K562 (cell line): ENCODE data around the gene ACAP3. TPM values are rescaled to one million over a fixed set of nuclear protein-coding genes. Genes with fewer than 3 reads are reported as not detected.

Experiments used
- ATAC-seq: fragments of 200-7000 bp; cut with Tn5 transposase; 3 replicates; pipeline ENCODE4 v1.9.1; 2020; ENCODE audit warnings: moderate library complexity
- BruUV-seq: library from RNA; stranded (reverse); fragments of 400-500 nt; replicated peaks from 2 replicates; lab custom pipeline; 2021; lab: Mats Ljungman, UMichigan
- CTCF ChIA-PET: fragments of 300-600 bp; formaldehyde crosslinking; extraction: SDS; loops from one replicate; lab custom pipeline; 2021; ENCODE audit warnings: low intra/inter-chr PET ratio; lab: Yijun Ruan, JAX
- POLR2A ChIA-PET: fragments of 300-600, 350-650 bp; sonication (Branson Sonifier 250); formaldehyde crosslinking; extraction: SDS; loops from one replicate; lab custom pipeline; 2021; ENCODE audit warnings: antibody characterized with exemption, inconsistent platforms; lab: Yijun Ruan, JAX
- DNase-seq, 4 experiments: peaks; one replicate each; pipeline versions ENCODE4 v3.0.0 to v3.0.0-alpha.2; 2011 to 2018; ENCODE audit warnings: low spot score in 3 of 4, mixed read lengths in 3 of 4; ENCODE audit errors: extremely low read depth in 1 of 4
- FAIRE-seq: peaks from 2 replicates; lab custom pipeline; 2011; peaks lifted over from hg19 to GRCh38; lab: Jason Lieb, UNC
- H2AFZ ChIP-seq: 2 replicates; pipeline ENCODE4 v1.6.0; 2011; ENCODE audit warnings: low read depth, low read length, control low read depth, inconsistent platforms
- H3K27ac ChIP-seq: fragments of 200-600 bp; 3 replicates; pipeline ENCODE4 v1.8.0; 2011; ENCODE audit warnings: low read depth, mild to moderate bottlenecking, control low read depth, inconsistent platforms, low read length, moderate library complexity, mixed read lengths; ENCODE audit errors: extremely low read depth
- H3K27me3 ChIP-seq, 2 experiments: fragments of 300-600 bp in 1 of 2; 2 replicates in 1 of 2; 3 replicates in 1 of 2; pipeline versions ENCODE4 v1.6.0 to v1.8.0; 2011; ENCODE audit warnings: inconsistent platforms in 2 of 2, low read length in 2 of 2, mild to moderate bottlenecking in 1 of 2, mixed read lengths in 1 of 2, moderate library complexity in 1 of 2; ENCODE audit not compliant: control insufficient read depth in 2 of 2, insufficient read depth in 2 of 2
- H3K36me3 ChIP-seq: fragments of 300-600 bp; 3 replicates; pipeline ENCODE4 v1.8.0; 2011; ENCODE audit warnings: mild to moderate bottlenecking, low read length, inconsistent platforms; ENCODE audit not compliant: control insufficient read depth, insufficient read depth
- H3K4me1 ChIP-seq, 2 experiments: fragments of 200-600 bp in 1 of 2; replicated peaks in 1 of 2; 2 replicates in 1 of 2; 3 replicates in 1 of 2; pipeline versions ENCODE4 v1.5.1 to v1.8.0; 2011; ENCODE audit warnings: inconsistent platforms in 2 of 2, low read length in 2 of 2, mild to moderate bottlenecking in 1 of 2, mixed read lengths in 1 of 2, moderate library complexity in 1 of 2; ENCODE audit not compliant: control insufficient read depth in 2 of 2, insufficient read depth in 2 of 2
- H3K4me2 ChIP-seq: 2 replicates; pipeline ENCODE4 v1.6.1; 2011; ENCODE audit warnings: low read length, control low read depth, inconsistent platforms, mixed read lengths; ENCODE audit not compliant: insufficient read depth
- H3K4me3 ChIP-seq: fragments of 200-600 bp; sonication (generic), shearing (Covaris generic); 2 replicates; pipeline ENCODE4 v1.5.1; 2016; ENCODE audit warnings: control low read depth, inconsistent platforms
- H3K79me2 ChIP-seq: fragments of 200-600 bp; 3 replicates; pipeline ENCODE4 v1.8.0; 2011; ENCODE audit warnings: low read length, inconsistent platforms; ENCODE audit not compliant: control insufficient read depth, insufficient read depth
- H3K9ac ChIP-seq, 2 experiments: 2 replicates each; pipeline versions ENCODE4 v1.6.0 to v1.6.1; 2011; ENCODE audit warnings: low read depth in 2 of 2, low read length in 2 of 2, control low read depth in 1 of 2, inconsistent platforms in 1 of 2, mild to moderate bottlenecking in 1 of 2, mixed read lengths in 1 of 2; ENCODE audit not compliant: insufficient read depth in 1 of 2
- H3K9me1 ChIP-seq: one replicate; pipeline ENCODE4 v1.6.0; 2011; ENCODE audit warnings: inconsistent platforms, mild to moderate bottlenecking, low read length, moderate library complexity; ENCODE audit not compliant: control insufficient read depth, insufficient read depth
- H3K9me3 ChIP-seq: replicated peaks from 2 replicates; pipeline ENCODE4 v1.5.1; 2011; ENCODE audit warnings: low read depth, low read length, inconsistent platforms; ENCODE audit not compliant: control insufficient read depth, insufficient read depth
- H4K20me1 ChIP-seq: replicated peaks from 2 replicates; pipeline ENCODE4 v1.6.1; 2011; ENCODE audit warnings: low read length, inconsistent platforms, mixed read lengths; ENCODE audit not compliant: control insufficient read depth, insufficient read depth
- CBX8 ChIP-seq: fragments of 200-600 bp; sonication (generic); IDR thresholded peaks from 2 replicates; pipeline ENCODE4 v1.6.1; 2012; ENCODE audit warnings: borderline replicate concordance, mixed run types, low read depth, mild to moderate bottlenecking, moderate library complexity, mixed read lengths, low read length, control low read depth, inconsistent platforms; ENCODE audit not compliant: poor library complexity, severe bottlenecking; ENCODE audit errors: extremely low read depth
- FOXJ3 ChIP-seq: sonication (generic); formaldehyde crosslinking; IDR thresholded peaks from 2 replicates; pipeline ENCODE4 v1.4.0; 2020; ENCODE audit warnings: mild to moderate bottlenecking, missing genetic modification reagents
- PCBP2 ChIP-seq: fragments of 200-400 bp; formaldehyde crosslinking; IDR thresholded peaks from 2 replicates; pipeline ENCODE4 v1.6.1; 2018; ENCODE audit warnings: low read length, low read depth, mild to moderate bottlenecking, moderate library complexity; ENCODE audit not compliant: poor library complexity, severe bottlenecking
- POLR2A ChIP-seq: fragments of 450-650 bp; conservative IDR thresholded peaks from 2 replicates; pipeline ENCODE4 v1.6.1; 2016
- POLR2AphosphoS5 ChIP-seq: IDR thresholded peaks from 2 replicates; pipeline ENCODE4 v1.6.1; 2011; ENCODE audit warnings: mild to moderate bottlenecking, low read depth, low read length, moderate library complexity; ENCODE audit not compliant: control insufficient read depth, insufficient read depth
- POLR2G ChIP-seq: fragments of 200-400 bp; formaldehyde crosslinking; IDR thresholded peaks from 2 replicates; pipeline ENCODE4 v1.6.1; 2017; ENCODE audit warnings: low read depth, mild to moderate bottlenecking, antibody characterized with exemption, low read length, moderate library complexity
- RBFOX2 ChIP-seq: fragments of 200-400 bp; formaldehyde crosslinking; IDR thresholded peaks from 2 replicates; pipeline ENCODE4 v1.6.1; 2017; ENCODE audit warnings: low read depth, mild to moderate bottlenecking, low read length, moderate library complexity
- WGBS: fragments of 100-300 bp; shearing (Covaris generic); methylation state at CpG from one replicate; pipeline ENCODE4 v1.1.6; 2016; ENCODE audit warnings: low coverage, mixed read lengths; ENCODE audit not compliant: insufficient coverage; ENCODE audit errors: missing lambda C conversion rate; 5-methylcytosine and 5-hydroxymethylcytosine counted together
- in situ Hi-C: fragments of 300-500 bp; cut with MboI; formaldehyde crosslinking; loops from 4 replicates; pipeline ENCODE4 v1.15.0; 2018; ENCODE audit warnings: inconsistent platforms, mixed read lengths
- intact Hi-C: fragments of 100-400 bp; cut with micrococcal nuclease; formaldehyde crosslinking; loops from 2 replicates; pipeline ENCODE4 v1.14.2; 2022
- polyA plus RNA-seq, 8 experiments: library from polyadenylated mRNA; depleted of rRNA in 4 of 8; stranded (reverse) in 5 of 8; unstranded in 3 of 8; fragments of >200 nt; fragmentation: Nextera tagmentation in 2 of 8; fragmentation: Illumina TruSeq in 1 of 8; extraction: Ambion mirVana in 2 of 8; extraction: Trizol in 1 of 8; gene quantifications; 2 replicates each; pipeline versions ENCODE4 v1.2.1 to v1.2.3, GENCODE V29; 2011 to 2014; ENCODE audit warnings: inconsistent platforms in 1 of 8, missing spikeins in 1 of 8
- total RNA-seq, 7 experiments: library from RNA; depleted of rRNA in 6 of 7; stranded (reverse); fragments of >200 nt in 6 of 7; fragmentation: Illumina TruSeq in 2 of 7; extraction: Trizol in 2 of 7; gene quantifications; 2 replicates each; pipeline versions ENCODE4 v1.2.1 to v1.2.3, GENCODE V29; 2011 to 2021; ENCODE audit warnings: low replicate concordance in 1 of 7

ACAP3 gene
- total and polyA plus RNA-seq, 9 of the 15 experiments (the other 6 are each of a cell fraction or from before 2014, with no cell fraction given): 0.01 to 49.0 (median 12.0) TPM

- in situ Hi-C loops: no loop called here
- ATAC-seq: no peak
- Histone ChIP-seq H3K9ac (peak overlapping the region in 1 of 2 experiments; percentile 70; a peak in 1 of 4 replicates), H3K27me3 (no peaks in the 10 kb centered on the region; a peak in 1 of 5 replicates), H3K4me3 (no peak overlapping the region), H3K79me2 (peaks cover 67% of the 10 kb centered on the region), H3K9me3 (no peaks in the 10 kb centered on the region), H3K36me3 (peaks cover 86% of the 10 kb centered on the region), H3K9me1 (peaks cover 12% of the 10 kb centered on the region), H3K4me1 (peaks cover 13 to 40% of the 10 kb centered on the region in 2 experiments; a peak in 4 of 5 replicates), H4K20me1 (peaks cover 19% of the 10 kb centered on the region), H2AFZ (no peak overlapping the region), H3K27ac (no peak overlapping the region), H3K4me2 (no peak overlapping the region)
- WGBS: 96% methylated on average over 39 of the region's 39 CpGs
- ChIA-PET CTCF (no interaction called here), POLR2A (interaction anchor here (0.6 to 1.5 kb wide), 5 partner anchors 12 to 308 kb away, joined by 3 read pairs; no protein-coding TSS in a partner anchor)
- no peak for DNase-seq
- no TSS peak for BruUV-seq
- no peak for FAIRE-seq
- intact Hi-C loops: no loop called here
- TF ChIP-seq PCBP2 (no peak), CBX8 (no peak), POLR2G (peak; percentile 69), POLR2A (0 out of 2 replicates have a peak, but pooled peaks have one; percentile 18), POLR2AphosphoS5 (peak; percentile 33; the same call in 1 of the 2 replicates), FOXJ3 (CRISPR knock-in tag) (no peak), RBFOX2 (peak; percentile 67)
Observed at GRCh38 chr1:1267488-1268283, 40.0 kb downstream of the ACAP3 start.
